ENCODE results near the gene STAT3.

The STAT3 gene

DNA sequence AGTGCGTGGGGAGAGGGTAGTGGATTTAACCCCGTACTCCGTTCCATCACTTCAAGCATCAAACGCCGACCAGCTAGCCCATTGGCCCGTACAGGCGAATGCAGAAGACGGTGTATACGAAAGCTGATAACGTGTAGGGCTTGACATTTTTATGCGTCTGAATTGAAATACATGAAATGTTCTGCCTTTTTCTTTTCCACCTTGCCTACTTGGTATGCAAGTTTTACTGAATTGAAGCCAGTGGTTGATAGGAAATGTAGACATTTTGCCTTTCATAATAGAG is 834 bp upstream of the STAT3 start:
- TF ChIP-seq, protein P1, sequence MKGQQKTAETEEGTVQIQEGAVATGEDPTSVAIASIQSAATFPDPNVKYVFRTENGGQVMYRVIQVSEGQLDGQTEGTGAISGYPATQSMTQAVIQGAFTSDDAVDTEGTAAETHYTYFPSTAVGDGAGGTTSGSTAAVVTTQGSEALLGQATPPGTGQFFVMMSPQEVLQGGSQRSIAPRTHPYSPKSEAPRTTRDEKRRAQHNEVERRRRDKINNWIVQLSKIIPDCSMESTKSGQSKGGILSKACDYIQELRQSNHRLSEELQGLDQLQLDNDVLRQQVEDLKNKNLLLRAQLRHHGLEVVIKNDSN (IDR thresholded peaks at IDR 0.05) = no peak
- no peak for TF ChIP-seq ZBTB7A (IDR thresholded peaks at IDR 0.05; ENCODE audit: low read depth)
- TF ChIP-seq EGR1 (IDR thresholded peaks at IDR 0.05) = no peak
- TF ChIP-seq, protein P2, sequence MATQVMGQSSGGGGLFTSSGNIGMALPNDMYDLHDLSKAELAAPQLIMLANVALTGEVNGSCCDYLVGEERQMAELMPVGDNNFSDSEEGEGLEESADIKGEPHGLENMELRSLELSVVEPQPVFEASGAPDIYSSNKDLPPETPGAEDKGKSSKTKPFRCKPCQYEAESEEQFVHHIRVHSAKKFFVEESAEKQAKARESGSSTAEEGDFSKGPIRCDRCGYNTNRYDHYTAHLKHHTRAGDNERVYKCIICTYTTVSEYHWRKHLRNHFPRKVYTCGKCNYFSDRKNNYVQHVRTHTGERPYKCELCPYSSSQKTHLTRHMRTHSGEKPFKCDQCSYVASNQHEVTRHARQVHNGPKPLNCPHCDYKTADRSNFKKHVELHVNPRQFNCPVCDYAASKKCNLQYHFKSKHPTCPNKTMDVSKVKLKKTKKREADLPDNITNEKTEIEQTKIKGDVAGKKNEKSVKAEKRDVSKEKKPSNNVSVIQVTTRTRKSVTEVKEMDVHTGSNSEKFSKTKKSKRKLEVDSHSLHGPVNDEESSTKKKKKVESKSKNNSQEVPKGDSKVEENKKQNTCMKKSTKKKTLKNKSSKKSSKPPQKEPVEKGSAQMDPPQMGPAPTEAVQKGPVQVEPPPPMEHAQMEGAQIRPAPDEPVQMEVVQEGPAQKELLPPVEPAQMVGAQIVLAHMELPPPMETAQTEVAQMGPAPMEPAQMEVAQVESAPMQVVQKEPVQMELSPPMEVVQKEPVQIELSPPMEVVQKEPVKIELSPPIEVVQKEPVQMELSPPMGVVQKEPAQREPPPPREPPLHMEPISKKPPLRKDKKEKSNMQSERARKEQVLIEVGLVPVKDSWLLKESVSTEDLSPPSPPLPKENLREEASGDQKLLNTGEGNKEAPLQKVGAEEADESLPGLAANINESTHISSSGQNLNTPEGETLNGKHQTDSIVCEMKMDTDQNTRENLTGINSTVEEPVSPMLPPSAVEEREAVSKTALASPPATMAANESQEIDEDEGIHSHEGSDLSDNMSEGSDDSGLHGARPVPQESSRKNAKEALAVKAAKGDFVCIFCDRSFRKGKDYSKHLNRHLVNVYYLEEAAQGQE (IDR thresholded peaks at IDR 0.05; ENCODE audit: low read depth) = 0 out of 2 replicates have a peak, but pooled peaks have one; percentile 1
- TF ChIP-seq CEBPB (IDR thresholded peaks at IDR 0.05) = no peak
- TF ChIP-seq NFIC (IDR thresholded peaks at IDR 0.05) = no peak

DNA sequence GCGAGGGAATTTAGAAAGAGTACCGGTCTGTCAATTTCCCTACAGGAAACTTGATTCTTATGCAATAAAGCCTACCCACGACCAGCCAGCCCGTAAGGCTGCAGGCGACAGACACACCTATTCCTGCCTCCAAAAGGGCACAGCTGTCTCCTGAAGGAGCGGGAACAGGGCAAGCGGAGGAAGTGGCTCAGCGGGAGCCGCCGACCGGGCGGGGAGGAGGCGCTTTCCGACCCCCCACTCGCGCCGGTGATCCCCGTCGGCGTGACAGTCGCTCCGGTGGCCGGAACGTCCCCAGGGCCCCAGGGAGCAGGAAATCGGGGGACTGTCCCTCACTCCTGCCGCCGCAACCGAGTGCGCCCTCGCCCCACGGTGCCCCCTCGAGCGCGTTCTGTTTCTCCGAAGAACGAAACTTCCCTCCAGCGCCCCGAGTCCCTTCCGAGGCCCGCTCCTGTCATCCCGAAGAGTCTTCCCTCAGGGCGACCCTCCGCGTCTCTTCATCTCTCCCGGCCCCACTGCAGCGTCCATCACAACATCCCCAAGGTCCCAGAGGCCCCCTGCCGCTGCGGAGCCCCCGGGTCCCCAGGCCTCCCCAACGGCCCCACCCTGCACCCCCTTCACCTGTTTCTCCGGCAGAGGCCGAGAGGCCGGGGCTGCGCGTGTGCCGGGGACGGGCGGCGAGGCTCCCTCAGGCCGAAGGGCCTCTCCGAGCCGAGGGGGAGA is 421 bp downstream of the STAT3 start:
- TF ChIP-seq, protein P2 (IDR thresholded peaks at IDR 0.05; ENCODE audit: low read depth) = no peak
- no peak for TF ChIP-seq EGR1 (IDR thresholded peaks at IDR 0.05)
- TF ChIP-seq TCF12 (IDR thresholded peaks at IDR 0.05; ENCODE audit: low read depth) = peak; percentile 56
- TF ChIP-seq TEAD4 (IDR thresholded peaks at IDR 0.05) = no peak
- TF ChIP-seq NFIC (IDR thresholded peaks at IDR 0.05) = no peak
- TF ChIP-seq, protein P3, sequence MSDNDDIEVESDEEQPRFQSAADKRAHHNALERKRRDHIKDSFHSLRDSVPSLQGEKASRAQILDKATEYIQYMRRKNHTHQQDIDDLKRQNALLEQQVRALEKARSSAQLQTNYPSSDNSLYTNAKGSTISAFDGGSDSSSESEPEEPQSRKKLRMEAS (IDR thresholded peaks at IDR 0.05) = peak; percentile 63
- TF ChIP-seq CEBPB (IDR thresholded peaks at IDR 0.05) = peak; percentile 82
- TF ChIP-seq EP300 (IDR thresholded peaks at IDR 0.05; ENCODE audit: borderline replicate concordance) = no peak
- no peak for TF ChIP-seq TAF1 (IDR thresholded peaks at IDR 0.05; ENCODE audit: low read depth)
- no peak; the same call in 1 of the 2 replicates for TF ChIP-seq ZBTB7A (IDR thresholded peaks at IDR 0.05; ENCODE audit: low read depth)

DNA sequence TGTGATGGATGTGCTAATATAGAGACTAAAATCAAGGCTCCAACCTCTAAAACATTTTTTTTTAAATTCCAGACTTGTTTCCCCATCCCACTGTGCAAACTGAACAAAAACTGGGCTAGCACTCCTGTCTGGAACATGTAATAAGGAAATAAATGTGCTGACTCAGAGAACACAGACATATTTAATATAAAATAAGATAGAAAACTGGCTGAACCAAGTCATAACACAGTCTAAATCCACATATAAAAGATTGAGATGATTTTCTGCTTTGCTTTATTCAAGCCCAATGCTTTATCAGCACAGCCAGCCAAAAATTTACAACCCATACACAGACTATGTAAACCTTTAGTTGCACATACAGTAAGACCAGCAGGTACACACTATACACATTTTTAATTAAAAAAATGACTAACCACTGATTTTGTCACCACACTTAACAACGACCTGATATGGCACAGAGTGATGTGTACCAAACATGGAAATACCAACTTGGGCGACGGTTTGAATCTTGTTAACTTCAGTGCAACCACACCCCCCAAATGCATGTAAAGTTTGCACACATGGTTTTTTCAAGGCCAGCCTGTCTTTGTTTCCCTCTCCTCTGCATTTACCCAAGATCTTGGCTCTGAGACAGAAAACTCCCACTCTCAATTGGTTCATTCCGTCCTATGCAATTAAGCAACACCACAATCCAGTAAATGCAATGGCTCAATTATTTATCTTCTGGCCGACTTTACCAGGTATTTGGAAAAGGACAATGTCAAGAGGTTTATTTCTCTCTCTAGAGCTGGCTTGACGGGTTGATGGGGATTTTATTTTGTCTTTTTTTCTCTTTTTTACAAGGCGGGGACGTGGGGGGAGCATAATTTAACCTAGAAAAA is 1.2 kb downstream of the STAT3 start:
- TF ChIP-seq YY1 (IDR thresholded peaks at IDR 0.05; ENCODE audit: low read depth) (no peak), ZBTB7A (IDR thresholded peaks at IDR 0.05; ENCODE audit: low read depth) (no peak), TEAD4 (IDR thresholded peaks at IDR 0.05) (no peak), EGR1 (IDR thresholded peaks at IDR 0.05) (no peak), NFIC (IDR thresholded peaks at IDR 0.05) (no peak), CEBPB (IDR thresholded peaks at IDR 0.05) (no peak), TCF12 (IDR thresholded peaks at IDR 0.05; ENCODE audit: low read depth) (no peak), RAD21 (IDR thresholded peaks at IDR 0.05; ENCODE audit: low read depth) (no peak), TAF1 (IDR thresholded peaks at IDR 0.05; ENCODE audit: low read depth) (no peak), CREB1 (IDR thresholded peaks at IDR 0.05; ENCODE audit: low read depth) (no peak)
- TF ChIP-seq, protein P1 (IDR thresholded peaks at IDR 0.05) = no peak
- TF ChIP-seq, protein P2 (IDR thresholded peaks at IDR 0.05; ENCODE audit: low read depth) = no peak
- TF ChIP-seq, protein P3 (IDR thresholded peaks at IDR 0.05) = no peak

DNA sequence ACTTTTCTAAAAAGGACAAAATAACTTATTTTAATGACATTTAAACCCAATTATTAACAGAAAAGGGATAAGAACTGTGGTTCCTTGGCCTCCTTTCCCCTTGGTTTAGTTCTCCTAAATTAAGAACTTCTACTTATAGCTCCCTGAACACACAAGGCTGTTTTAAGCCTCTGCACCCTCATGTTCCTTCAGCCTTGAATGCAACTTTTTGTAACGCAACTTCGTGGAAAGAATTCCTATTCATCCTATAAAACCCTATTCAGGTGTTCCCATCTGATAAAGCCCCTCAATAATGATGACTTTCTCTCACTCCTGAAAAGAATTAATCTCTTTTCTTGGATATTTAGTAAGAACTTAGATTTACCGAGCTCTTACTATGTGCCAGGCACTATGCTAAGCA is 6.3 kb downstream of the STAT3 start:
- TF ChIP-seq, protein P2 (IDR thresholded peaks at IDR 0.05; ENCODE audit: low read depth) = no peak
- TF ChIP-seq RAD21 (IDR thresholded peaks at IDR 0.05; ENCODE audit: low read depth) (no peak), CEBPB (IDR thresholded peaks at IDR 0.05) (no peak), YY1 (IDR thresholded peaks at IDR 0.05; ENCODE audit: low read depth) (no peak), EGR1 (IDR thresholded peaks at IDR 0.05) (no peak)

All from Ishikawa (cell line).